HepG2 (cell line): Measurements from ENCODE around the gene SPESP1. TPM values are rescaled to one million over a fixed set of nuclear protein-coding genes. Genes with fewer than 3 reads are reported as not detected.

Source experiments
- ATAC-seq: fragments of 200-7000 bp; cut with Tn5 transposase; 3 replicates; pipeline ENCODE4 v1.9.1; 2020; ENCODE audit warnings: mild to moderate bottlenecking, moderate library complexity
- BruUV-seq: library from RNA; stranded (reverse); fragments of 400-500 nt; replicated peaks from 2 replicates; lab custom pipeline; 2021; lab: Mats Ljungman, UMichigan
- CTCF ChIA-PET: fragments of 300-600 bp; formaldehyde crosslinking; extraction: SDS; loops from one replicate; lab custom pipeline; 2021; ENCODE audit warnings: low total read pairs, inconsistent platforms, low intra/inter-chr PET ratio; lab: Yijun Ruan, JAX
- POLR2A ChIA-PET: fragments of 350-600 bp; sonication (Branson Sonifier 250); formaldehyde crosslinking; loops from one replicate; lab custom pipeline; 2020; ENCODE audit warnings: antibody characterized with exemption, inconsistent platforms; lab: Yijun Ruan, JAX
- DNase-seq: peaks from one replicate; pipeline ENCODE4 v3.0.0-alpha.2; 2015; ENCODE audit warnings: low spot score
- FAIRE-seq: peaks from 3 replicates; lab custom pipeline; 2011; peaks lifted over from hg19 to GRCh38; lab: Jason Lieb, UNC
- H2AFZ ChIP-seq: one replicate; pipeline ENCODE4 v1.6.1; 2011; ENCODE audit warnings: low read length, inconsistent platforms
- H3K27ac ChIP-seq: fragments of 300-600 bp; 3 replicates; pipeline ENCODE4 v1.8.0; 2011; ENCODE audit warnings: mixed run types, mild to moderate bottlenecking, mixed read lengths, low read length, inconsistent platforms; ENCODE audit not compliant: insufficient read depth; ENCODE audit errors: extremely low read length
- H3K27me3 ChIP-seq, 2 experiments: fragments of 200-600 bp in 1 of 2; 2 replicates in 1 of 2; 3 replicates in 1 of 2; pipeline versions ENCODE4 v1.6.0 to v1.8.0; 2011; ENCODE audit warnings: low read length in 2 of 2, mild to moderate bottlenecking in 2 of 2, moderate library complexity in 2 of 2, inconsistent platforms in 1 of 2; ENCODE audit not compliant: insufficient read depth in 2 of 2, control insufficient read depth in 1 of 2
- H3K36me3 ChIP-seq, 2 experiments: fragments of 200-600 bp in 1 of 2; replicated peaks in 1 of 2; 2 replicates in 1 of 2; 3 replicates in 1 of 2; pipeline versions ENCODE4 v1.5.1 to v1.8.0; 2011; ENCODE audit warnings: low read length in 2 of 2, inconsistent platforms in 1 of 2; ENCODE audit not compliant: insufficient read depth in 2 of 2, control insufficient read depth in 1 of 2
- H3K4me1 ChIP-seq: 2 replicates; pipeline ENCODE4 v1.5.1; 2012; ENCODE audit warnings: low read length, inconsistent platforms; ENCODE audit not compliant: insufficient read depth
- H3K4me2 ChIP-seq: 2 replicates; pipeline ENCODE4 v1.6.0; 2011; ENCODE audit warnings: low read depth, low read length, inconsistent platforms
- H3K4me3 ChIP-seq, 3 experiments: fragments of 200-600 bp in 1 of 3; sonication (generic), shearing (Covaris generic) in 1 of 3; replicated peaks in 1 of 3; 2 replicates each; pipeline ENCODE4 v1.5.1; 2011 to 2016; ENCODE audit warnings: low read length in 3 of 3, inconsistent platforms in 2 of 3, low read depth in 2 of 3, mild to moderate bottlenecking in 2 of 3, control low read depth in 1 of 3, mixed read lengths in 1 of 3; ENCODE audit not compliant: insufficient read depth in 1 of 3
- H3K79me2 ChIP-seq: one replicate; pipeline ENCODE4 v1.6.1; 2011; ENCODE audit warnings: low read length, inconsistent platforms; ENCODE audit not compliant: insufficient read depth
- H3K9ac ChIP-seq: 2 replicates; pipeline ENCODE4 v1.6.0; 2011; ENCODE audit warnings: mild to moderate bottlenecking, low read depth, low read length, inconsistent platforms; ENCODE audit not compliant: insufficient read depth
- H3K9me3 ChIP-seq: 2 replicates; pipeline ENCODE4 v1.5.1; 2012; ENCODE audit warnings: mild to moderate bottlenecking, low read length
- H4K20me1 ChIP-seq: 2 replicates; pipeline ENCODE4 v1.6.0; 2011; ENCODE audit warnings: inconsistent platforms, mild to moderate bottlenecking, low read length, moderate library complexity; ENCODE audit not compliant: insufficient read depth
- FOSL1 ChIP-seq: sonication (generic); formaldehyde crosslinking; IDR thresholded peaks from 2 replicates; pipeline ENCODE4 v1.9.0; 2021; ENCODE audit warnings: missing genetic modification reagents, borderline replicate concordance
- KLF15 ChIP-seq: sonication (generic); formaldehyde crosslinking; IDR thresholded peaks from 2 replicates; pipeline ENCODE4 v1.8.1; 2023; ENCODE audit warnings: borderline replicate concordance, mild to moderate bottlenecking, inconsistent platforms, missing genetic modification reagents, mixed read lengths
- NFIB ChIP-seq: sonication (generic); formaldehyde crosslinking; IDR thresholded peaks from 2 replicates; pipeline ENCODE4 v1.9.0; 2021; ENCODE audit warnings: missing genetic modification reagents, mild to moderate bottlenecking, borderline replicate concordance
- NFYB ChIP-seq: sonication (generic); formaldehyde crosslinking; IDR thresholded peaks from 2 replicates; pipeline ENCODE4 v1.4.0; 2020; ENCODE audit warnings: missing genetic modification reagents
- PAWR ChIP-seq: sonication (generic); formaldehyde crosslinking; IDR thresholded peaks from 2 replicates; pipeline ENCODE4 v1.4.0; 2020; ENCODE audit warnings: missing genetic modification reagents, mild to moderate bottlenecking, borderline replicate concordance
- POLR2A ChIP-seq, 2 experiments: IDR thresholded peaks; 2 replicates each; pipeline ENCODE4 v1.6.1; 2011; ENCODE audit warnings: low read depth in 2 of 2, low read length in 2 of 2, mild to moderate bottlenecking in 1 of 2, moderate library complexity in 1 of 2; ENCODE audit not compliant: insufficient read depth in 1 of 2
- SMAD3 ChIP-seq: sonication (generic); formaldehyde crosslinking; IDR thresholded peaks from 2 replicates; pipeline ENCODE4 v1.4.0; 2020; ENCODE audit warnings: missing genetic modification reagents
- TCF12 ChIP-seq, 2 experiments: fragments of 450-650 bp in 1 of 2; sonication (generic) in 1 of 2; formaldehyde crosslinking in 1 of 2; IDR thresholded peaks; 2 replicates each; pipeline versions ENCODE4 v1.6.1 to v1.8.0; 2017 to 2022; ENCODE audit warnings: antibody characterized with exemption in 1 of 2, mild to moderate bottlenecking in 1 of 2, missing genetic modification reagents in 1 of 2, moderate library complexity in 1 of 2
- ZNF33B ChIP-seq: sonication (generic); formaldehyde crosslinking; IDR thresholded peaks from 2 replicates; pipeline ENCODE4 v1.5.1; 2020; ENCODE audit warnings: mild to moderate bottlenecking, missing genetic modification reagents
- ZNF672 ChIP-seq: sonication (generic); formaldehyde crosslinking; IDR thresholded peaks from 2 replicates; pipeline ENCODE4 v1.8.1; 2022; ENCODE audit warnings: missing genetic modification reagents
- WGBS: methylation state at CpG from one replicate; pipeline ENCODE4 v1.1.6; 2017; ENCODE audit warnings: low lambda C conversion rate; 5-methylcytosine and 5-hydroxymethylcytosine counted together
- in situ Hi-C: cut with HindIII; loops from 2 replicates; pipeline ENCODE4 v1.10.0; 2017; ENCODE audit warnings: low pct_unique_long_range_greater_than_20kb; ENCODE audit not compliant: extremely low pct_ligation_motif_present
- intact Hi-C: fragments of 100-400 bp; cut with micrococcal nuclease; formaldehyde crosslinking; loops from one replicate; pipeline ENCODE4 v1.10.0; 2022; ENCODE audit not compliant: unreplicated experiment
- polyA plus RNA-seq, 8 experiments: library from polyadenylated mRNA; depleted of rRNA in 3 of 8; stranded (reverse) in 7 of 8; unstranded in 1 of 8; fragments of >200 nt; fragmentation: Illumina TruSeq in 4 of 8; extraction: Trizol in 4 of 8; gene quantifications; 2 replicates each; pipeline versions ENCODE4 v1.2.1 to v1.2.3, GENCODE V29; 2011 to 2016; ENCODE audit warnings: low read depth in 4 of 8, missing spikeins in 1 of 8, mixed read lengths in 1 of 8; ENCODE audit not compliant: insufficient read depth in 1 of 8
- total RNA-seq, 5 experiments: library from RNA; depleted of rRNA; stranded (reverse); fragments of >200 nt; fragmentation: Illumina TruSeq; extraction: Trizol; gene quantifications; 2 replicates each; pipeline ENCODE4 v1.2.3, GENCODE V29; 2016; ENCODE audit warnings: low read depth in 1 of 5
- TF ChIP-seq, protein P1 (sequence below): IDR thresholded peaks from 2 replicates; pipeline ENCODE4 v1.6.1; 2016; ENCODE audit warnings: low read depth, missing genetic modification reagents, missing compliant biosample characterization
- TF ChIP-seq, protein P2 (sequence below): sonication (generic); formaldehyde crosslinking; IDR thresholded peaks from 2 replicates; pipeline ENCODE4 v1.8.0; 2022; ENCODE audit warnings: missing genetic modification reagents, mild to moderate bottlenecking, borderline replicate concordance

The SPESP1 gene
- total and polyA plus RNA-seq, 2 of the 13 experiments (the other 11 are each of a cell fraction or from before 2014, with no cell fraction given), result not detected

- no peak overlapping the region for H2AFZ ChIP-seq
- no peaks in the 10 kb centered on the region for H3K79me2 ChIP-seq
- no TSS peak for BruUV-seq
- intact Hi-C loops (no loop called here), in situ Hi-C loops (no loop called here)
- DNase-seq, result no peak
- H4K20me1 ChIP-seq, result no peaks in the 10 kb centered on the region
- 43% methylated on average over 4 of the region's 4 CpGs for WGBS
- no peak overlapping the region for H3K4me3 ChIP-seq
- H3K27ac ChIP-seq, result no peak overlapping the region
- H3K4me2 ChIP-seq, result no peak overlapping the region
- ATAC-seq, result no peak
- no peak for FAIRE-seq
- H3K4me1 ChIP-seq, result no peaks in the 10 kb centered on the region
- no peak overlapping the region for H3K9ac ChIP-seq
- no peaks in the 10 kb centered on the region for H3K36me3 ChIP-seq
- H3K27me3 ChIP-seq, result peaks cover 0 to 6% of the 10 kb centered on the region in 2 experiments; a peak in 1 of 5 replicates
- ChIA-PET POLR2A (no interaction called here), CTCF (no interaction called here)
- H3K9me3 ChIP-seq, result no peaks in the 10 kb centered on the region
- TF ChIP-seq PAWR, result no peak
- TF ChIP-seq NFYB (CRISPR knock-in tag), result no peak
- TF ChIP-seq FOSL1 (CRISPR knock-in tag), result no peak
- TF ChIP-seq, protein P1, sequence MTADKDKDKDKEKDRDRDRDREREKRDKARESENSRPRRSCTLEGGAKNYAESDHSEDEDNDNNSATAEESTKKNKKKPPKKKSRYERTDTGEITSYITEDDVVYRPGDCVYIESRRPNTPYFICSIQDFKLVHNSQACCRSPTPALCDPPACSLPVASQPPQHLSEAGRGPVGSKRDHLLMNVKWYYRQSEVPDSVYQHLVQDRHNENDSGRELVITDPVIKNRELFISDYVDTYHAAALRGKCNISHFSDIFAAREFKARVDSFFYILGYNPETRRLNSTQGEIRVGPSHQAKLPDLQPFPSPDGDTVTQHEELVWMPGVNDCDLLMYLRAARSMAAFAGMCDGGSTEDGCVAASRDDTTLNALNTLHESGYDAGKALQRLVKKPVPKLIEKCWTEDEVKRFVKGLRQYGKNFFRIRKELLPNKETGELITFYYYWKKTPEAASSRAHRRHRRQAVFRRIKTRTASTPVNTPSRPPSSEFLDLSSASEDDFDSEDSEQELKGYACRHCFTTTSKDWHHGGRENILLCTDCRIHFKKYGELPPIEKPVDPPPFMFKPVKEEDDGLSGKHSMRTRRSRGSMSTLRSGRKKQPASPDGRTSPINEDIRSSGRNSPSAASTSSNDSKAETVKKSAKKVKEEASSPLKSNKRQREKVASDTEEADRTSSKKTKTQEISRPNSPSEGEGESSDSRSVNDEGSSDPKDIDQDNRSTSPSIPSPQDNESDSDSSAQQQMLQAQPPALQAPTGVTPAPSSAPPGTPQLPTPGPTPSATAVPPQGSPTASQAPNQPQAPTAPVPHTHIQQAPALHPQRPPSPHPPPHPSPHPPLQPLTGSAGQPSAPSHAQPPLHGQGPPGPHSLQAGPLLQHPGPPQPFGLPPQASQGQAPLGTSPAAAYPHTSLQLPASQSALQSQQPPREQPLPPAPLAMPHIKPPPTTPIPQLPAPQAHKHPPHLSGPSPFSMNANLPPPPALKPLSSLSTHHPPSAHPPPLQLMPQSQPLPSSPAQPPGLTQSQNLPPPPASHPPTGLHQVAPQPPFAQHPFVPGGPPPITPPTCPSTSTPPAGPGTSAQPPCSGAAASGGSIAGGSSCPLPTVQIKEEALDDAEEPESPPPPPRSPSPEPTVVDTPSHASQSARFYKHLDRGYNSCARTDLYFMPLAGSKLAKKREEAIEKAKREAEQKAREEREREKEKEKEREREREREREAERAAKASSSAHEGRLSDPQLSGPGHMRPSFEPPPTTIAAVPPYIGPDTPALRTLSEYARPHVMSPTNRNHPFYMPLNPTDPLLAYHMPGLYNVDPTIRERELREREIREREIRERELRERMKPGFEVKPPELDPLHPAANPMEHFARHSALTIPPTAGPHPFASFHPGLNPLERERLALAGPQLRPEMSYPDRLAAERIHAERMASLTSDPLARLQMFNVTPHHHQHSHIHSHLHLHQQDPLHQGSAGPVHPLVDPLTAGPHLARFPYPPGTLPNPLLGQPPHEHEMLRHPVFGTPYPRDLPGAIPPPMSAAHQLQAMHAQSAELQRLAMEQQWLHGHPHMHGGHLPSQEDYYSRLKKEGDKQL, result no peak
- no peak for TF ChIP-seq ZNF33B
- no peak for TF ChIP-seq ZNF672 (CRISPR knock-in tag)
- TF ChIP-seq POLR2A (IDR thresholded peaks at IDR 0.05; ENCODE audit: insufficient read depth in 1 of 2, low read depth in 2 of 2, low read length in 2 of 2), result no peak
- TF ChIP-seq KLF15, result no peak
- TF ChIP-seq NFIB, result no peak
- no peak for TF ChIP-seq SMAD3 (CRISPR knock-in tag)
- TF ChIP-seq, protein P2, sequence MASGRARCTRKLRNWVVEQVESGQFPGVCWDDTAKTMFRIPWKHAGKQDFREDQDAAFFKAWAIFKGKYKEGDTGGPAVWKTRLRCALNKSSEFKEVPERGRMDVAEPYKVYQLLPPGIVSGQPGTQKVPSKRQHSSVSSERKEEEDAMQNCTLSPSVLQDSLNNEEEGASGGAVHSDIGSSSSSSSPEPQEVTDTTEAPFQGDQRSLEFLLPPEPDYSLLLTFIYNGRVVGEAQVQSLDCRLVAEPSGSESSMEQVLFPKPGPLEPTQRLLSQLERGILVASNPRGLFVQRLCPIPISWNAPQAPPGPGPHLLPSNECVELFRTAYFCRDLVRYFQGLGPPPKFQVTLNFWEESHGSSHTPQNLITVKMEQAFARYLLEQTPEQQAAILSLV (CRISPR knock-in tag), result no peak
- TF ChIP-seq TCF12 (IDR thresholded peaks at IDR 0.05), result no peak
- TF ChIP-seq TCF12 (CRISPR knock-in tag; IDR thresholded peaks at IDR 0.05), result no peak
These were observed 51.6 kb downstream of the SPESP1 start for GRCh38 chr15:68981941-68982340.
